ENCODE results near the gene DMTF1. TPM values are rescaled to one million over a fixed set of nuclear protein-coding genes. Genes with fewer than 3 reads are reported as not detected.

Gene DMTF1
- total and polyA plus RNA-seq, 2 of the 4 experiments (the other 2 are of a cell fraction), result 59.0 to 69.0 TPM

GRCh38 chr7:87107949-87108776, 44.1 kb upstream of the DMTF1 start:
- ChIA-PET CTCF (no interaction called here), POLR2A (ENCODE audit: unreplicated experiment) (no interaction called here)
- WGBS, 2 experiments (ENCODE audit: extremely low coverage in 2 of 2, insufficient read length in 1 of 2), result 71% methylated on average over 1 of the region's 6 CpGs; no CpG with 5 or more reads in 1 of the 2 experiments
- H2BK15ac ChIP-seq (ENCODE audit: low read depth, low read length), result no peak overlapping the region
- H3K18ac ChIP-seq (ENCODE audit: low read depth, low read length), result no peak overlapping the region
- H3K56ac ChIP-seq (ENCODE audit: extremely low read depth, insufficient read depth, low read length), result no peak overlapping the region
- ATAC-seq (ENCODE audit: low read depth) (no peak), DNase-seq (no peak)
- H3K4me2 ChIP-seq (ENCODE audit: low read depth, low read length), result no peak overlapping the region
- H4K8ac ChIP-seq (ENCODE audit: low read depth in 2 of 2, low read length in 2 of 2), result no peak overlapping the region
- no peak overlapping the region for H3K14ac ChIP-seq (replicated peaks; ENCODE audit: low read depth, low read length)
- no peak overlapping the region for H4K5ac ChIP-seq (ENCODE audit: low read depth, low read length)
- no peak overlapping the region for H4K91ac ChIP-seq (ENCODE audit: insufficient read depth, low read depth, low read length)
- TF ChIP-seq CEBPB (IDR thresholded peaks at IDR 0.05; ENCODE audit: low read depth, low read length) (no peak), MXI1 (IDR thresholded peaks at IDR 0.05; ENCODE audit: borderline replicate concordance, low read depth, low read length) (no peak), MAZ (IDR thresholded peaks at IDR 0.05; ENCODE audit: borderline replicate concordance, low read depth, low read length) (no peak), MAFK (IDR thresholded peaks at IDR 0.05; ENCODE audit: low read depth, low read length) (no peak), BHLHE40 (IDR thresholded peaks at IDR 0.05; ENCODE audit: low read depth, low read length) (no peak), NFE2L2 (IDR thresholded peaks at IDR 0.05; ENCODE audit: low read depth, low read length) (no peak), RCOR1 (IDR thresholded peaks at IDR 0.05; ENCODE audit: insufficient replicate concordance, low read length) (no peak), CHD1 (IDR thresholded peaks at IDR 0.05; ENCODE audit: low read depth, low read length) (no peak), POLR2A (IDR thresholded peaks at IDR 0.05; ENCODE audit: low read depth, low read length) (no peak)
- no peaks in the 10 kb centered on the region for H4K20me1 ChIP-seq (ENCODE audit: insufficient read depth, low read length)
- H2AK5ac ChIP-seq (ENCODE audit: low read depth, low read length), result no peak overlapping the region
- dilution Hi-C loops (cut with HindIII; ENCODE audit: low sequenced_read_pairs, unreplicated experiment) (no loop called here), in situ Hi-C loops (cut with MboI; ENCODE audit: low sequenced_read_pairs) (no loop called here), intact Hi-C loops (cut with micrococcal nuclease) (no loop called here)
- H3K36me3 ChIP-seq (ENCODE audit: control insufficient read depth, insufficient read depth, low read length), result no peaks in the 10 kb centered on the region
- no peaks in the 10 kb centered on the region for H3K79me1 ChIP-seq (ENCODE audit: low read depth in 1 of 2, low read length in 2 of 2)
- no peak overlapping the region for H3K27ac ChIP-seq (ENCODE audit: insufficient read depth, low read length)
- H3K9ac ChIP-seq (ENCODE audit: low read depth, low read length), result no peak overlapping the region
- no peak overlapping the region for H2AFZ ChIP-seq (replicated peaks; ENCODE audit: low read length, poor library complexity)
- no peak overlapping the region for H2BK5ac ChIP-seq (ENCODE audit: low read depth, low read length, poor library complexity, severe bottlenecking)
- H3K4me1 ChIP-seq (ENCODE audit: control insufficient read depth, insufficient read depth, low read length), result no peaks in the 10 kb centered on the region
- no peak overlapping the region for H3K23ac ChIP-seq (ENCODE audit: low read depth, low read length)
- no peak overlapping the region for H2BK20ac ChIP-seq (ENCODE audit: low read depth, low read length)
- no peak overlapping the region for H2AK9ac ChIP-seq (replicated peaks; ENCODE audit: low read depth, low read length, poor library complexity)
- H2BK120ac ChIP-seq (ENCODE audit: low read depth, low read length), result no peak overlapping the region
- H3K9me1 ChIP-seq (ENCODE audit: insufficient read depth, low read length), result no peaks in the 10 kb centered on the region
- H3K4me3 ChIP-seq (ENCODE audit: insufficient read depth, low read depth, low read length), result no peak overlapping the region
- no peaks in the 10 kb centered on the region for H3K27me3 ChIP-seq (ENCODE audit: control insufficient read depth, insufficient read depth, low read length)
- BruUV-seq (replicated peaks), result no TSS peak
- no peak overlapping the region for H3K4ac ChIP-seq (ENCODE audit: low read depth, low read length)
- H3K9me3 ChIP-seq (ENCODE audit: control insufficient read depth, insufficient read depth, low read length), result no peaks in the 10 kb centered on the region

Data from IMR-90 (cell line).